Fibroblast of mammary gland (primary cell): ENCODE measurements around the gene DGKB.

Experiments
- DNase-seq: peaks from one replicate; pipeline ENCODE4 v3.0.0-alpha.2; 2010; ENCODE audit warnings: low read depth
- H3K4me3 ChIP-seq: 2 replicates; pipeline ENCODE4 v1.5.1; 2011; ENCODE audit warnings: low read depth, mild to moderate bottlenecking, low read length, moderate library complexity; ENCODE audit not compliant: control insufficient read depth
- TF ChIP-seq, protein P1 (sequence below): conservative IDR thresholded peaks from 2 replicates; pipeline ENCODE4 v1.5.1; 2011; ENCODE audit warnings: low read depth, low read length, inconsistent platforms; ENCODE audit not compliant: control insufficient read depth, insufficient read depth

The DGKB gene

DNA sequence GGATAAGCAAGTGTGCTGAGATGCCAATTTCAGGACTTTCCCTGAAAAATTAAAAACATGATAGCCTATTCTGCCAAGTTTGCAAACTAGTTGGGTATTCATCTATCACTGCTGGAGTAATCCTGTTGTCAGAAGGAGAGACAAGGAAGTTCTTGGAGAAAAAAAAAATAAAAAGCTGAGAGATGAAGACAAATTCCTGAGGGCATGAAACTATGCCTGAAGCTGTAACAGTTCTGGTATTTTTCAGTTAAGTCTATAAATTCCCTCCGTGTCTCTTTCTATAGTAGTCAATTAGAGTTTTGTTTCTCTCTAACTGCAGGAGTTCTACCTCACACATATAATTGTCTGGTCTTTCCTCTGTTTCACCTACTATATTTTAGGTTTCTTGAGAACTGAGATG, 95.7 kb downstream of the DGKB start:
- no peak overlapping the region for H3K4me3 ChIP-seq
- DNase-seq, result no peak
- TF ChIP-seq, protein P1, sequence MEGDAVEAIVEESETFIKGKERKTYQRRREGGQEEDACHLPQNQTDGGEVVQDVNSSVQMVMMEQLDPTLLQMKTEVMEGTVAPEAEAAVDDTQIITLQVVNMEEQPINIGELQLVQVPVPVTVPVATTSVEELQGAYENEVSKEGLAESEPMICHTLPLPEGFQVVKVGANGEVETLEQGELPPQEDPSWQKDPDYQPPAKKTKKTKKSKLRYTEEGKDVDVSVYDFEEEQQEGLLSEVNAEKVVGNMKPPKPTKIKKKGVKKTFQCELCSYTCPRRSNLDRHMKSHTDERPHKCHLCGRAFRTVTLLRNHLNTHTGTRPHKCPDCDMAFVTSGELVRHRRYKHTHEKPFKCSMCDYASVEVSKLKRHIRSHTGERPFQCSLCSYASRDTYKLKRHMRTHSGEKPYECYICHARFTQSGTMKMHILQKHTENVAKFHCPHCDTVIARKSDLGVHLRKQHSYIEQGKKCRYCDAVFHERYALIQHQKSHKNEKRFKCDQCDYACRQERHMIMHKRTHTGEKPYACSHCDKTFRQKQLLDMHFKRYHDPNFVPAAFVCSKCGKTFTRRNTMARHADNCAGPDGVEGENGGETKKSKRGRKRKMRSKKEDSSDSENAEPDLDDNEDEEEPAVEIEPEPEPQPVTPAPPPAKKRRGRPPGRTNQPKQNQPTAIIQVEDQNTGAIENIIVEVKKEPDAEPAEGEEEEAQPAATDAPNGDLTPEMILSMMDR, result no peak

DNA sequence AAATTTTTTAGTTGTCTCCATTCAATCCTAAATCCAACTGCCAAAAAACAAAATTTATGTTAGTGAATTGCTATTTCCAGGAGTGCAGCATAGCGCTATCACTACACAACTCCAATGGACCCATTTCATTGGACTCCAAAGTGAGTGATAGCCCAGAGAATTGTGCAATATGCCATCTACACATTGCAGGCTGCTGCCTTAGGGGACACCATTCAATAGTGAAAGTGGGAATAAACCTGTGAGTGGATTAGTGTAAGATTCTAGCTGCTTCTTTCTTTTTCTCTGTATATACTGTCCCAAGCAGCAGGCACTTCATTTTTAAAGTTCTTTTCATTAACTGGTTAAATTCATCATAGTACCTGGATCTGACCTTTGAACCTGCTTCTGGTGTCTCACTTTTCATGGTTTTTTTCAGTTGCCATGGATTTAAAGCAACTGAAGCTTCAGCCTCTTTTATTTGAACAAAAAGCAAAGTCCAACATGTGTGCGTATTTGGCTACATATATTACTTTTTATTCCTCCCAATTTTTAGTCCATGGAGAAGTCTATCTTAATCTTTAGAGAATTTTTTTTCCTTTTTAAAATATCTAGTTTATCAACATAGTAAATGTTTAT, 97.3 kb downstream of the DGKB start:
- TF ChIP-seq, protein P1, result no peak
- no peak for DNase-seq
- H3K4me3 ChIP-seq, result no peak overlapping the region

DNA sequence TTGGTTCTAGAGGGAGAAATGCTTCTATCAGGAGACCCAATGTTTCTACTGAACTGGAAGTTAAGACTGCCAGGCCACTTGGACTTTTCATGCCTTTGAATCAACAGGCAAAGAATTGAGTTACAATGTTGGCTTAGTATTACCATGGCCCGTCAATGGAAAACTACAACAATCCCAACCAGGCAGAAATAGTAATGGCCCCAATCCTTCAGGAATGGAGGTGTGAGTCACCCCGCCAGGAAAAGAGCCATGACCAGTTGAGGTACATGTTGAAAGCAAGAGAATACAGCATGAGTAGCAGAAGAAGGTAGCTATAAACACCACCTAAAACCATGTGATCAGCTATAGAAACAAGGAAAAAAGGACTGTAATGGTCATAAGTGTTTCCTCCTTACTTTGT, 101.9 kb downstream of the DGKB start:
- TF ChIP-seq, protein P1, result no peak
- DNase-seq, result no peak

DNA sequence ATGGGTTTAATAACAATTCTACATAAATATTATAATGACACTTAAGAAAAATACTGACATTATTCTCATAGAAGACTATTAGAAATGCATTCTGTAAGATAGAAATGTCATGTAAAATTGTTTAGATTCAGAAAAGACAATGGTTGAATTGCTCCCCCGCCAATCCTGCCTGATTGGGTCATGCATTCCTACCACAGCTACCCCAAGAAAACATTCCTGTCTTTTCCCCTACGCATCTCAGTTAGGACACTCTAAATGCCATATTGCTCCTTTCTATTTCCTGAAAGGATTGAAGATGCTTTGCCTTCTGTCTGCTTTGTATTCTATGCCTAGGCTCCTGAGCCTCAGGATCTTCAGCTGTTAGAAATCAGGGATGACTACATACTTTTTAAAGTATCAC, 109.4 kb downstream of the DGKB start:
- TF ChIP-seq, protein P1, result no peak
- no peak for DNase-seq
- no peak overlapping the region for H3K4me3 ChIP-seq

More for the DNA sequence above, 101.9 kb downstream of the DGKB start:
- no peak overlapping the region for H3K4me3 ChIP-seq

DNA sequence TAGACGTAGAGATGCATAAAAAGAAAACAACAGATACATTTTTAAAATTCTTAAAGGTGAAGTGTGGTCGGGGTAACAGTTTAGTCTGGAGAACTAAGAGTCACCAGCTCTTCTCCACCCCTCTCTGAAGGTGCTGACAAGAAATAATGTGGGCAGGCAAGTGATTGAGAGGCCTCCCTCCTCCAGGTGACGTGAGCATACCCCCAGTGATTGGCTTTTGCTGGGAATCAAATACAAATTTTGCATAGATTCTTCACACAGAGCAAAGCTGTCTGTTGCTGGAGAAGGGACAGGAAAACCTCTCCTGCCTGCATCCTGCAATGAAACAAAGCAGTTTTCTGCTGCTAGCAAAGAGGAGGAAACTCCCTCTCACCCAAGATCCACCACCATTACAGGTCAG, 115.0 kb downstream of the DGKB start:
- TF ChIP-seq, protein P1, result no peak
- DNase-seq, result no peak
- no peak overlapping the region for H3K4me3 ChIP-seq

DNA sequence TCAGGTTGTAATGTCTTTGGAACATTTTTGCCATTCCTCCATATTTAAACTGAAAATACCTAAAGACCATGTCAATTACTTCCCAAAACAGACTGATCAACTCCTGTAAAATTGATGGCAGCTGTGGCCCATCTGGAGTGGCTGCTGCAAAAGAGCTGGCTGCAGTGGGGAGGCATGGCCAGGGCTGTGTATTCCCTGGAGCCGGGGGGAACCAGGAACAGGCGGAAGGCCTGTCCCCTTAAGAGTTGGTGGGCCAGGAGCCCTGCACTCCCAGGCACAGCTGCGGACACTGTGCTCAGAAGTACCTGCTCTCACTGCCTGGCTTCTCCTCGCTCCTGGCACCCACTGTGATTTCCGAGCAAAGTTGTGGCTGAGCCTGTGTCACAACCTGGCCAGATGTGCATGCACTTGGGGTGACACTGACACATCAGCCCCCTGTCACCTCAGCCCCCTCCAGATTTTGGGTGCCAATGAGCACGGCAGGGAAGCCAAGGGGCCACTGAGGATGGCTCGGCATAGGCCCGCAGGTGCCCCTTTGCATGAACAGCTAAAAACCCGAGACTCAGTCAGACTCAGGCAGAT, 116.1 kb downstream of the DGKB start:
- DNase-seq, result no peak
- TF ChIP-seq, protein P1, result no peak
- H3K4me3 ChIP-seq, result no peak overlapping the region
